Fibroblast of lung (primary cell): ENCODE results near the gene FKBP4.

Experiments
- EZH2 ChIP-seq: IDR thresholded peaks from 2 replicates; pipeline ENCODE4 v1.5.1; 2012; ENCODE audit warnings: low read length, control low read depth, mild to moderate bottlenecking; ENCODE audit errors: missing control alignments
- TF ChIP-seq, protein P1 (sequence below), 2 donors: IDR thresholded peaks in 1 of 2; conservative IDR thresholded peaks in 1 of 2; 1 replicate in 1 of 2; 2 replicates in 1 of 2; pipeline ENCODE4 v1.5.1; 2011 to 2012; ENCODE audit warnings: low read length in 2 of 2, control low read depth in 1 of 2, inconsistent platforms in 1 of 2, low read depth in 1 of 2, mild to moderate bottlenecking in 1 of 2

DNA sequence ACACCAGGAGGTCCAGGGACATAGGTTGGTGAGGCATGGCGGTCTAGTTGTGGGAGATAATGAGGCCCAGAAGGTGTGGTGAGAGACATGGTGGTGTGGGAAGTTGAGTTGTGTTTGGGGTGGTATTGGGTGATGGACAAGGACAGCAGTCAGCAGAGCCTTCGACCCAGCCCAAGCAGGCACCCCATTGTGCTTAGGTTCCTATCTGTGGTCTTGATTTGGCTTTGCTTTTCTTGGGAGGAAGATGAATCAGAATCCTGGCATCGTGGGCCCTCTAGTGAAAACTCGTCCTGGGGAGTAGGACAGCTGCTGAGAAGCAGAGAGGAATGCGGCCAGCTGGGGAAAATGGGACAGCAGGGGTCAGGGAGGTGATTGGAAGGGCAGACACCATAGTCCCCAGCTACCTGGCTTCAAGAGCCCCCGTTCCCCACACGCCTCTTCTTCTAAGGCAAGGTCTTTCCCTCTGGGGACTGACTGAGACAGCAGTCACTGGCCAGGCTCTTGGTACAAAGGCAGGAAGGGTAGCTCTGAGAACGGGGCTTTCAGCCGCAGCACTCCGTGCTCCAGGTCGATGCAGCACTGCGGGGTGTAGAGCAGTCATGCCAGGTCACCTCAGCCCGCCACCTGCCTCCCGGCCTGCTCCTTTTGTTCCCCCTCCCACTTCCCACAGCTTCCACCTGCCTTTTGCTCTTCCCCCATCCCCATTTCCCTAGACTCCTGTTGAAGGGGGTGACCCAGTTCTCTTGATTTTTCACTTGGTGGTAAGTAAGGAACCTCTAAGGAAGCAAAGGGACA lies 32.1 kb downstream of the FKBP4 start:
- TF ChIP-seq, protein P1, sequence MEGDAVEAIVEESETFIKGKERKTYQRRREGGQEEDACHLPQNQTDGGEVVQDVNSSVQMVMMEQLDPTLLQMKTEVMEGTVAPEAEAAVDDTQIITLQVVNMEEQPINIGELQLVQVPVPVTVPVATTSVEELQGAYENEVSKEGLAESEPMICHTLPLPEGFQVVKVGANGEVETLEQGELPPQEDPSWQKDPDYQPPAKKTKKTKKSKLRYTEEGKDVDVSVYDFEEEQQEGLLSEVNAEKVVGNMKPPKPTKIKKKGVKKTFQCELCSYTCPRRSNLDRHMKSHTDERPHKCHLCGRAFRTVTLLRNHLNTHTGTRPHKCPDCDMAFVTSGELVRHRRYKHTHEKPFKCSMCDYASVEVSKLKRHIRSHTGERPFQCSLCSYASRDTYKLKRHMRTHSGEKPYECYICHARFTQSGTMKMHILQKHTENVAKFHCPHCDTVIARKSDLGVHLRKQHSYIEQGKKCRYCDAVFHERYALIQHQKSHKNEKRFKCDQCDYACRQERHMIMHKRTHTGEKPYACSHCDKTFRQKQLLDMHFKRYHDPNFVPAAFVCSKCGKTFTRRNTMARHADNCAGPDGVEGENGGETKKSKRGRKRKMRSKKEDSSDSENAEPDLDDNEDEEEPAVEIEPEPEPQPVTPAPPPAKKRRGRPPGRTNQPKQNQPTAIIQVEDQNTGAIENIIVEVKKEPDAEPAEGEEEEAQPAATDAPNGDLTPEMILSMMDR (conservative IDR thresholded peaks at IDR 0.05 in 1 of 2, IDR thresholded peaks at IDR 0.05 in 1 of 2; ENCODE audit: low read depth in 1 of 2, low read length in 2 of 2): no peak
- no peak for TF ChIP-seq EZH2
